OCI-M2 (cell line): ENCODE results near the gene SUPT3H.

ENCODE experiments used
- DNase-seq: peaks from one replicate; lab custom pipeline; 2025; ENCODE audit not compliant: unreplicated experiment; lab: John Stamatoyannopoulos, UW

SUPT3H gene

GRCh38 chr6:45129051-45129450 is 248.7 kb downstream of the SUPT3H start:
- DNase-seq = no peak

DNA sequence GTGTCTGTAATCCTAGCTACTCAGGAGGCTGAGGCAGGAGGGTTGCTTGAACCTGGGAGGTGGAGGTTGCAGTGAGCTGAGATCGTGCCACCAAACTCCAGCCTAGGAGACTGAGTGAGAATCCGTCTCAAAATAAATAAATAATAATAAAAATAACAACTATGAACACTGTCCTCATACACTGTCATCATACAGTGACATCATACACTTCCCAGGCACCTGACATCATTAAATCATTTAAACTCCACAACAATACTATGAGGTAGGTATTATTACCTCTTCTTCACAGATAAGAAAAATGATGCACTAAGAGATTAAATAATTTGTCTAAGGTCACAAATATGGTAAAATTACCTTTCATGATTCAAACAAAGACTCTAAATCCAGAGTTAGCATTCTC is 250.5 kb downstream of the SUPT3H start:
- no peak for DNase-seq

DNA sequence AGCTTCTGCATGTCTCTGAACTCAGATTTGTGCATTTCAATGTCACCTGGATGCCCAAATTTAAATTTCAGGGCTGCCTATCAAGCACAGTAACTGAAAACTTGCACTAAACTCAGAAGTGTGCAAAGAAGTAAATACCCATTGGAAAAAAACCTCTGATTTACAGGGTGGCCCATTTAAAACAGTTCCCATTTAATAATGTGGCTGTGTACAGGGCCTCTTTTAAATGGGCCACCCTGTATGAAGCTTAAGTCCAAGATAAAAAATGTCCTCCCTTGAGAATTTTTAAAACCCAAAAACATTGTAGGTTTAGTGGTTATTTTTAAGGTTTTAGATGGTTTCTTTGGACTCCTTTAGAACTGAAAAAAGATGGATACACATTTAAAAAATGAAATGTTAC is 251.7 kb downstream of the SUPT3H start:
- DNase-seq = no peak

DNA sequence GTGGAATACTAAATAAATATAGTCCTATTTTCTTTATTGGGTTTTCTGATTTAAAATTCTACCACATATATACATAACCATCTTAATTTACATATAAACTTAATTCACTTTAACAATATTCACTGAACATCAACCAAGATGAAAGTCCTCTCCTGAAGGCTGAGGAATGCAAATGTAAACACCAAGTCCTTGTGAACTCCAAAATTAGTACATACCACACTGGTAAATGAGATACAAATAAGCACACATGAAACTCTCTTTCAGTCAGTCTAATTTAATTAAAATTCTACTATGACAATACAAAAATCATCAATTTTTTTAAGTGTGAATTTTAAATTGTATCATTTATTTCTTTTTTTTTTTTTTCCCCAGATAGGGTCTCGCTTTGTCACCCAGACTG is 254.7 kb downstream of the SUPT3H start:
- no peak for DNase-seq

DNA sequence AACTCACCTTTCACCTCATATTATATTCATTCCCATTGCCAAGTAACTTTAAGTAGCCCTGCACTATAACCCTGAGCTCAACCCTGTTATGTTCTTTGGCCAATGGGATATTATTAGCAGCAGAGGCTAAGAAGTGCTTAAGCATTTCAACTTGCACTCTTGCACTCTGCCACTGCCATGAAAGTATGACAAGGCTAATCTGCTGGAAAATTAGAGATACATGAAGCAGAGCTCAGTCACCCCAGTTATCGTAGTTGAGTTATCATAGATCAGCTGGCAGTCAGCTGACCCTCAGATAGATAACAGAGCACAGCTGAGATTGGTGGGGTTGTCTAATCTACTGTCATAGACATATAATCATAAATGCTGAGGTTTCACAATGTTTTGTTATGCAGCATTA is 259.0 kb downstream of the SUPT3H start:
- no peak for DNase-seq

DNA sequence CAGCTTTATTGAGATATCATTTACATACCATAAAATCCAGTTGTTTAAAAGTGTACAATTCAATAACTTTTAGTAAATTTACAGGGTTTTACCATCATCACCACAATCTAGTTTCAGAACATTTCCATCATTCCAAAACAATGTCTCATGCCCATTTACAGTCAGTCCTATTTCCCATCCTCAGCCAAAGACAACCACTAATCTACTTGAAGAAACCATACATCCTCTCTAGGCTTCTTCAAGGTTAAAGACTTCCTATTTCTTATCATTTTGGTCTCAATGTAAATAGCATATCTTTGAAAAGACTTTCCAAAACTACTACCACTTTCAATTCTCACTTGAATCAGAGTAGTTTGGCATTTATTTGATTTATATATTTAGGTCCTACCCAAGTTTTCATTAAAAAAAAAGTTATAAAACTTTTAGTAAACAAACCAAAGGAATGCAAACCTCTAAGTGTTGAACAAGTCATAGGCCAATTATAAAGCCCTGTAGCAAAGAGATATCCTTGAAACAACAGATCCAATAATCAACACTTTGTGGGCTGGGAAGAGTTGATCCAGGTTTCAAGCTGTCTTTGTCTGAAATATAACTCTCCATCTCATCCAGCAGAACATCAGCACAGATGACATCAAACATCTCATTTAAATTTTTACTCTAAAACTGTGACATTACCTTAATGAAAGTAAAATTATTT is 260.9 kb downstream of the SUPT3H start:
- no peak for DNase-seq

- DNase-seq = no peak
Observed at GRCh38 chr6:45115696-45116095, 262.0 kb downstream of the SUPT3H start.

GRCh38 chr6:45112711-45113110 is 265.0 kb downstream of the SUPT3H start:
- no peak for DNase-seq

DNA sequence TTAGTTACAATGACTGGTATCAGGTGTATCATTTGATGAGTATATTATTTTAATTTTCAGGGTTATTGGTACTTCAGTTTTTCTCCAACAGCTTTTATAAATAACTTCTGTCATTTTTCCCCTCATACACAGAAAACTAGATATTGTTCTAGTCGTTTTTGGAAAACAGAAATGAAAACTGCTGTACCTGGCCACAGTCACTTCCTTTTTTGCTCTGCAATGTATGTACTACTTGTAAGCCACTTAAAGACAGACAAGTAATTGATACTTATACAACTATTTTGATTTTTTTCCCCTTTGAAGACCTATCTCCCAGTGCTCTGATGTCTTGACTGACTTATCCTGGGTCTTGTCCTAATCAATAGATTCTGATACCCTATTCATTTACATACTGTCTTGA is 268.2 kb downstream of the SUPT3H start:
- DNase-seq = no peak

DNA sequence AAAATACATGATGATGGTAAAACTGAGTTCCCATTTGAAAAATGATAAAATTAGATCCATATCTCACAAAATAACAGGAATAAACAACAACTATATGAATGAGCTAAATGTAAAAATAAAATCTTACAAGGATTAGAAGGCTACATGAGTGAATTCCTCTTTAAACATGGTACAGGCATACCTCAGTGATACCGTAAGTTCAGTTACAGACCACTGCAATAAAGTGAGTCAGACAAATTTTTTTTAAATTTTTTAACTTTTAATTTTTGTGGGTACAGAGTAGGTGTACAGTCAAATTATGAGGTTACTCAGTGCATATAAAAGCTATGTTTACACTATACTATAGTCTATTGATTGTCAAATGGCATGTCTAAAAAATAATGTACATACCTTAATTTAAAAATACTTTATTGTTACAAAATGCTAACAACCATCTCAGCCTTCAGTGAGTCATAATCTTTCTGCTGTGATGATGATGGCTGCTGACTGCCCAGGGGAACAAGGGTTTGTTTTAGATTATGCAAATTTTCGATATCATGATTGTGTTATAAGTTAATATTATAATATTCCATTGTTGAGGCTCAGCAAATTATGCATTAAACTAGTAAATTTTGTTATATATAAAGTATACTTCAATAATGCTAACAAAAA is 272.4 kb downstream of the SUPT3H start:
- DNase-seq = no peak

- no peak for DNase-seq
Observed at GRCh38 chr6:45104429-45104828, 273.3 kb downstream of the SUPT3H start.

DNA sequence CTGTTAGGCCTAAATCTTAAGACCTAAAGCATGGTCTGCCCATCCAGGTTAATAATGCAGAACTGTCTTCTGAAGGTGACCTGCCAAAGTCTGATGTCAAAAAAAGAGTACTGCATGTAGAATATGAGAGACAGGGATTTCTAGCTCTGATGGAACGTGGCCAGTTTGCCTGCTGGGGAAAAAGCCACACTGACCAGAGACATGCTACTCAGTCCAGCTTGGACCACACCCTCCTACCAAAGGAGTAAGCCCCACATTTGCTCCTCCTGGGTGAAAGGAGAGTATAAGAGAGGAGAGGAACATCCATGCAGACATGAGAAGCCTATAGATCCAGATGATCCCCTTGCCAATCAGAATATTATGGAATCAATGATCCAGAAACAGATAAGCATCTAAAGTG is 279.5 kb downstream of the SUPT3H start:
- DNase-seq = no peak

GRCh38 chr6:45094831-45095230 is 282.9 kb downstream of the SUPT3H start:
- no peak for DNase-seq

DNA sequence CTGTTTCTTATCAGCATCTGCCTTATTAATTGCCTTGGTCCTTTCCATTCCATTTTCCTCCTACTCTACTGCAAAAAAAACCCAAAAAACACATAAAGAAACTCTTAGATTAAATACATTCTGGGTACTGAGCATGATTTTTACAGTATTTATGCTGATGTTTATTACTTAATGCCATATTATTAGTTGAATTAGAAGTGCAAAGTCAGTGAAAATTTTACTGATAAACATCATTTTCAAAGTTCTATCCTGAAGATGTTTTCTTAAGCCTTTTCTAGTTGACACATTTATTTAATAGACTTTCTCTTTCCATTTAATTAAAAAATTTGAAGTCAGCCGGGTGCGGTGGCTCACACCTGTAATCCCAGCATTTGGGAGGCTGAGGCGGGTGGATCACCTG is 285.6 kb downstream of the SUPT3H start:
- DNase-seq = no peak

DNA sequence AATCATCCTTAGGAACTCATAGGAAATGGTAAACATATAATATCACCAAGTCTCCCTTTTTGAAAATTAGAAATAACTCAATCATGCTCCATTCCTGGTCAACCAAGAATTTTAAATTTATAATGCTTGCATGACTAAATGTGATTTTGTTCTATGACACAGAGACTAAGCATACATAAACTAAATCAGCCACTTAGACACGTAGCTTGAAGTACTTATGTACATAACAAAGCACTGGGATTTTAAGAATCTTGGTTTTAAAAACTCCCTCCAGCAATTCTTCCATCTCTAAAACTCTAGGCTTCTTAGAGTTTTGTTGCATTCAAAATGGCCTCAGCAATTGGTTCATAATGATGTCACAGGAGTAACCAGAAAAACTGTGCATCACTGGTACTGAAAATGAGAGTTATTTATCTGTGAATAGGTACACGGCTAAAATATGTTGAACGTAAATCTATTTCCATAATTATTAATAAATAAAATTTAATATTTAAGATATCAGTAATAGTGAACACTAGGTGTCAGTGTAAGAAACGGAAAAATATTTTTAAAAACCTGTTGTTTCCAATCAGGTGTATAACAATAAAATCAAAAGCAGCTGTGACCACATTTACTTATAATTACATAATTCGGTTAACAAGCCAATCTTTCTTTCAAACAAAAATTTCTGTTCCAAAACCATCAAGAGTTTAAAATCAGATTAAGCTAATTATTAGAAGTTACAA is 291.2 kb downstream of the SUPT3H start:
- DNase-seq = no peak

- DNase-seq = no peak
Observed at GRCh38 chr6:45084257-45084656, 293.5 kb downstream of the SUPT3H start.

DNA sequence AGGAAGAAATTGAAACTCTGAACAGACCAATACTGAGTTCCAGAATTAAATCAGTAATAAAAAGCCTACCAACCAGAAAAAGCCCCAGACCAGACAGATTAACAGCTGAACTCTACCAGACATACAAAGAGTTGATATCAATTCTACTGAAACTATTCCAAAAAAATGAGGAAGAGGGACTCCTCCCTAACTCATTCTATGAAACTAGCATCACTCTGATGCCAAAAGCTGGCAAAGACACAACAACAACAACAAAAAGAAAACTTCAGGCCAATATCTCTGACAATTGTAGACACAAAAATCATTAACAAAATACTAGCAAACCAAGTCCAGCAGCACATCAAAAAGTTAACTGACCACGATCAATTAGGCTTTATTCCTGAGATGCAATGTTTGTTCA is 295.6 kb downstream of the SUPT3H start:
- DNase-seq = no peak

DNA sequence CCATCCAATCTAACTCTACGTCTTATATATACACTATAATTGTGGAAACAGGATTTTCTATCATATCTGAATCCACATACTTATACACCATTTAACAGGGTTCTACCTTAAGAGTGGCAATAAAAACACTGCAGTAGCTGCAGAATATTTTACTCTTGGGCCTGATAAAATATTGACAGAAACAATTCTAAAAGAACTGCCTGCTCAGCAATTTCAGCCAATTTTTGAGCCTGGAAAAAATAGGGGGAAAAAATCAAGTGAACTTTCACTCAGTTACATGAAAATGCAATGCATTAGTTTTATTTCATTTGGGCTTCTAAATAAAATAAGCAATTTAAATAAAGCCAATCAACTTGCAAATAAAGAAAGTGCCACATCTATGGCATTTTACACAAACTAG is 296.1 kb downstream of the SUPT3H start:
- DNase-seq = no peak

DNA sequence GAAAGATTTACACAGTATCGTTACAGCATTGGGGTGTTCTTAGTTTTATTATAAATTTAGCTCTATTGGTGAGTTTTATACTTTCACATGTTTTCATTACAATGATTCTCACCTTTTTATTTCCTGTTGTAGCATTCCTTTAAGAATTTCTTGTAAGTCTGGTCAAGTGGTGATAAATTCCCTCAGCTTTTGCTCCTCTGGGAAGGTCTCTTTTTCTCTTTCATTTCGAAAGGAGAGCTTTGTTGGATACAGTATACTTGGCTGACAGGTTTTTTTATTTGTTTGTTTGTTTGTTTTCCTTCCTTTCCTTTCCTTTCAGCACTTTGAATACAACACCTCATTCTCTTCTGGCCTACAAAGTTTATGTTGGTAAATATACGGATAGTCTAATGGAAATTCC is 299.3 kb downstream of the SUPT3H start:
- no peak for DNase-seq

DNA sequence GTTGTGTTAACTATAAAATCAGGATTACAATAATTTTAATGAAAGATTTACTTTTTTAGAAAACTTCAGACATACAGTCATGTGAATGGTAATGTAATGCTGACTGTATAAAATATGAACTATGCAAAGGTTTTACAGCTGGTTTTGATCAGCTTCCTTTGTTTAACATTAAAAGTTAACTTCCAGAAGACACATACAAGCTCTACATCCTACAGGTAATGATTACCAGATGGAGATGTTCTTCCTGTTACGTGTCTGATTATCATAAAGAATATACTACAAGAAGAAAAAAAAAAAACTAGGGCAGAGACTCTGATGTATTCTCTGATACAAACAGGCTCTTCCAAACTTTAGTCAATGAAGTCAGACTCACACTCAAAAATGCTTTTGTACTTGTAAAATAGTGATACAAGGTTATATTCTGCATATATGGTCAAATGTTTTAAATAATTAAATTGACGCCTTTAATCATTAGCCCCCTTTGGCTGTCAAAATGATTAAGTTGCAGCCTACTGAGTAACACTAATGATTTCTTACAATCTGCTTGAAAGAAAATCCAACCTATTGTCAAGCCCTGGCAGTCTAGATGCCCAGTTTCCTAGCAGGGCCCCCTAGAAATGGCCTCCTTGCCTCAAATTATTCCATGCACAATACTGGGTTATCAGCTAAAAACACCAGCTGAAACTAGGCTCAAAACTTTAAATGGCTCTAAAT is 301.4 kb downstream of the SUPT3H start:
- no peak for DNase-seq

- DNase-seq = no peak
Observed at GRCh38 chr6:45075246-45075645, 302.5 kb downstream of the SUPT3H start.

DNA sequence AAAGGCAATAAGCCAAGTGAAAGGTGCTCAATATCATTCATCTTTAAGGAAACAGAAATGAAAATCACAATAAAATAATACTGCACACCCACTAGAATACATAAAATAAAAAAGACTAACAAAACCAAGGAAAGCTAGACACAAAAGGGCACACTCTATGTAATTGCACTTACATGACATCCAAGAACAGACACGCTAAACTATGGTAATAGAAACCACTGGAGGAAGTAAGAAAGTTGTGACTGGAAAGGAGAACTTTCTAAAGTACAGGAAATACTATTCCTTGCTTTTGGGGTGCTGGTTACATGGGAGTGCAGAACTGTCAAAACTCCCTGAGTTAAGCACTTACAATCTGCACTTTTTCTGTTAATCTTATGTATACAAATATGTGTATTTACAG is 303.3 kb downstream of the SUPT3H start:
- no peak for DNase-seq
